ENCODE data around the gene SRRM3. TPM values are rescaled to one million over a fixed set of nuclear protein-coding genes. Genes with fewer than 3 reads are reported as not detected.
"Not testable (repeated sequence)": the region's sequence is repeated elsewhere in the genome, so short reads cannot be mapped to it uniquely, and the experiment has no call there.

SRRM3 gene
- total RNA-seq, 1 experiment from 2014 or later = 0.21 TPM

DNA sequence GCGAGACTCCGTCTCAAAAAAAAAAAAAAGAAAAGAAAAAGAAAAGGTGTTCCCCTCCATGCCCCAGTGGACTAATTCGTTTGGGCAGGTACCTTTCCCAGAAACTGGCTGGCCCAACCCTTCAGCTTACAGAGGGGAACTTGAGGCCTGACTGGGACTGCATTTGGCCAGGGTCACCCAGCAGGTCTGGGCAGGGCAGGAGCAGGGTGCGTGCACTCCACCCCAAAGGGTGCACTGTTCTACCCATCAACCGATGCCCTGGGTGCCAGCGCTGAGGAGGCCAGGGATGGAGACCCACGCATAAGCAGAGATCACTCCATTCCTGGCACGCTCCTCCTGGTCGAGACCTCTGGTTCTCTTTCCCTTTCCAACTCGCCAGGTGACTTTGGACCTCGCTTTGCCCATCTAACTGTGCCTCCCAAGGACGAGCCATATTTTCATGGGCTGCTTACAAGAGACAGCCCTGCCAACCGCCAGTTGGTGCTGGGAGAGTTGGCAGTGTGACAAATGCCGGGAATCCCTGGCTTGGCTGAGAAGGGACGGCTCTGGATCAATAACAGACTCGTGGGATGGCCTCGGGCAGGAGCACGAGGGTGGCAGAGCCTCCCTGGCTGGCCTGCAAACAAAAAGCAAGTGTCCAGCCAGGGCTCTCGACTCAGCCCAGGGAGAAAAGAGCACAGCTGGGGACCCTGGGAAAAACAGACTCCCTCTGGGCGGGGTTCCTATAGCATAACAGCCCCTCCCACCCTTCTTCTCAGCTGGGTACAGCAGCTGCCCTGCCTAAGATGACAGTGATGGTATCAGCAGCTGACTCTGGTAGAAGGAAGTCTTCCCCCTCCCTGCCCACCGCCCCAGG lies 108.6 kb downstream of the SRRM3 start:
- TF ChIP-seq, protein P1, sequence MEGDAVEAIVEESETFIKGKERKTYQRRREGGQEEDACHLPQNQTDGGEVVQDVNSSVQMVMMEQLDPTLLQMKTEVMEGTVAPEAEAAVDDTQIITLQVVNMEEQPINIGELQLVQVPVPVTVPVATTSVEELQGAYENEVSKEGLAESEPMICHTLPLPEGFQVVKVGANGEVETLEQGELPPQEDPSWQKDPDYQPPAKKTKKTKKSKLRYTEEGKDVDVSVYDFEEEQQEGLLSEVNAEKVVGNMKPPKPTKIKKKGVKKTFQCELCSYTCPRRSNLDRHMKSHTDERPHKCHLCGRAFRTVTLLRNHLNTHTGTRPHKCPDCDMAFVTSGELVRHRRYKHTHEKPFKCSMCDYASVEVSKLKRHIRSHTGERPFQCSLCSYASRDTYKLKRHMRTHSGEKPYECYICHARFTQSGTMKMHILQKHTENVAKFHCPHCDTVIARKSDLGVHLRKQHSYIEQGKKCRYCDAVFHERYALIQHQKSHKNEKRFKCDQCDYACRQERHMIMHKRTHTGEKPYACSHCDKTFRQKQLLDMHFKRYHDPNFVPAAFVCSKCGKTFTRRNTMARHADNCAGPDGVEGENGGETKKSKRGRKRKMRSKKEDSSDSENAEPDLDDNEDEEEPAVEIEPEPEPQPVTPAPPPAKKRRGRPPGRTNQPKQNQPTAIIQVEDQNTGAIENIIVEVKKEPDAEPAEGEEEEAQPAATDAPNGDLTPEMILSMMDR (IDR thresholded peaks at IDR 0.05; ENCODE audit: unreplicated experiment) = no peak
- BruUV-seq (replicated peaks) = no TSS peak
- Mint-ChIP-seq H3K4me3 (ENCODE audit: low read depth, unreplicated experiment) (no peak overlapping the region), H3K27ac (ENCODE audit: unreplicated experiment) (no peak overlapping the region), H3K36me3 (ENCODE audit: insufficient read depth, unreplicated experiment) (no peaks in the 10 kb centered on the region), H3K4me1 (ENCODE audit: low read depth, unreplicated experiment) (peaks cover 8% of the 10 kb centered on the region), H3K9me3 (ENCODE audit: low read depth, unreplicated experiment) (no peaks in the 10 kb centered on the region), H3K27me3 (ENCODE audit: unreplicated experiment) (no peaks in the 10 kb centered on the region)
- peak; percentile 21 for DNase-seq
- intact Hi-C loops (cut with micrococcal nuclease; ENCODE audit: unreplicated experiment) = no loop called here
- CTCF ChIA-PET = interaction anchor here (0.7 to 1.3 kb wide), 2 partner anchors 18 to 132 kb away, joined by 3 read pairs; no protein-coding TSS in a partner anchor

DNA sequence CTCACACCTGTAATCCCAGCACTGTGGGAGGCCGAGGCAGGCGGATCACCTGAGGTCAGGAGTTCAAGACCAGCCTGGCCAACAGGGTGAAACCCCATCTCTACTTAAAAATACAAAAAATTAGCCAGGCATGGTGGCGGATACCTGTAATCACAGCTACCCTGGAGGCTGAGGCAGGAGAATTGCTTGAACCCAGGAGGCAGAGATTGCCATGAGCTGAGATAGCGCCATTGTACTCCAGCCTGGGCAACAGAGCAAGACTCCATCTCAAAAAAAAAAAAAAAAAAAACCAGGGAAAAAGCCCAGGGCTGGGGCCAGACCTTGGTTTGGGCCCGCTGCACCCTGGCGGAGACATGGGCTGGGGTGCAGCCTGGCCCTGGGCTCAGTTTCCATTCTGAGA lies 110.1 kb downstream of the SRRM3 start:
- H3K27me3 Mint-ChIP-seq (ENCODE audit: unreplicated experiment); BruUV-seq (replicated peaks); H3K4me1 Mint-ChIP-seq (ENCODE audit: low read depth, unreplicated experiment); H3K27ac Mint-ChIP-seq (ENCODE audit: unreplicated experiment); DNase-seq; H3K4me3 Mint-ChIP-seq (ENCODE audit: low read depth, unreplicated experiment); H3K9me3 Mint-ChIP-seq (ENCODE audit: low read depth, unreplicated experiment); H3K36me3 Mint-ChIP-seq (ENCODE audit: insufficient read depth, unreplicated experiment); intact Hi-C loops (cut with micrococcal nuclease; ENCODE audit: unreplicated experiment): not testable (repeated sequence)
- CTCF ChIA-PET = interaction anchor here (0.6 kb wide), 1 partner anchor 19 kb away, joined by 4 read pairs; no protein-coding TSS in a partner anchor

DNA sequence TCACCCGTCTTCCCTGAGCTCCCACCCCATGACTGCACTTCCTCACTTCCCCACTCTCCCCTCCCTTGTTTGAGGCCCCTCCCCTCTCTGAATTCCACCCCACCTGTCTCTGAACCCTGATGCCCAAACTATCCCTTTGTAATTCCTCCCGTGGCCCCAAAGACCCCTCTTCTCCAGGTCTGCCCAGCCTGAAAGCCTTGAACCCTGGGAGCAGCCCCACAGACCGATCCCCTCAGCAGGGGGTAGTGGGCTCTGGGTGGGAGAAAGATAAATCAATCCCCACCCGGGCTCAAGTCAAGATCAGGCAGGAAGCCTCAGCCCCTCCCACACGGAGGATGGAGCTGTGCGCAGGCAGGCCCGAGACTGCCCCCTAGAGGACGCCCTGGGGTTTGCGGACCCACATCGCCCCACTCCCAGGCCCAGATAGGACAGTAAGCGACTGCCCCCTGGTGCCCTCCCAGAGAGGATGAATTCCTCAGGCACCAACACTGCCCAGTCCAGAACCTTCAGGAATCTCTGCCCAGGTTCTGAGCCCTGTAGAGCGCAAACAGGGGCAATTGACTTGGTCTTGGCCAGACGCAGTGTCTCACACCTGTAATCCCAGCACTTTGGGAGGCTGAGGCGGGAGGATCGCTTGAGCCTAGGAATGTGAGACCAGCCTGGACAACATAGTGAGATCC lies 112.5 kb downstream of the SRRM3 start:
- H3K4me3 Mint-ChIP-seq (ENCODE audit: low read depth, unreplicated experiment) = no peak overlapping the region
- H3K27ac Mint-ChIP-seq (ENCODE audit: unreplicated experiment) = no peak overlapping the region
- intact Hi-C loops (cut with micrococcal nuclease; ENCODE audit: unreplicated experiment) = loop anchor here (1.0 kb wide), 2 partner anchors 23 to 136 kb away; no protein-coding TSS in a partner anchor
- no TSS peak for BruUV-seq (replicated peaks)
- CTCF ChIA-PET = interaction anchor here (0.5 to 2.4 kb wide), 9 partner anchors 17 to 382 kb away, joined by 3 to 26 read pairs (median 5); no protein-coding TSS in a partner anchor
- no peaks in the 10 kb centered on the region for H3K27me3 Mint-ChIP-seq (ENCODE audit: unreplicated experiment)
- H3K36me3 Mint-ChIP-seq (ENCODE audit: insufficient read depth, unreplicated experiment) = peaks cover 22% of the 10 kb centered on the region
- no peaks in the 10 kb centered on the region for H3K9me3 Mint-ChIP-seq (ENCODE audit: low read depth, unreplicated experiment)
- peak; percentile 93 for DNase-seq
- TF ChIP-seq, protein P1 (IDR thresholded peaks at IDR 0.05; ENCODE audit: unreplicated experiment) = peak; percentile 96
- H3K4me1 Mint-ChIP-seq (ENCODE audit: low read depth, unreplicated experiment) = peaks cover 17% of the 10 kb centered on the region

DNA sequence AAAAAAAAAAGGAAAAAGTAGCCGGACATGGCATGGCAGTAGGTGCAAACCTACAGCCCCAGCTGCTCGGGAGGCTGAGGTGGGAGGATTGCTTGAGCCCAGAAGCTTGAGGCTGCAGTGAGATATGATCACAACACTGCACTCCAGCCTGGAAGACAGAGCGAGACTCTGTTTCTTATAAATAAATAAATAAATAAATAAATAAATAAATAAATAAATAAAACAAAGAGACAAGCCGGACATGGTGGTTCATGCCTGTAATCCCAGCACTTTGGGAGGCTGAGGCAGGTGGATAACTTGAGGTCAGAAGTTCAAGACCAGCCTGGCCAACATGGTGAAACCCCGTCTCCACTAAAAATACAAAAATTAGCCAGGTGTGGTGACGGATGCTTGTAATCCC lies 113.0 kb downstream of the SRRM3 start:
- DNase-seq; H3K27ac Mint-ChIP-seq (ENCODE audit: unreplicated experiment); H3K4me3 Mint-ChIP-seq (ENCODE audit: low read depth, unreplicated experiment); H3K9me3 Mint-ChIP-seq (ENCODE audit: low read depth, unreplicated experiment); H3K27me3 Mint-ChIP-seq (ENCODE audit: unreplicated experiment); BruUV-seq (replicated peaks): not testable (repeated sequence)
- intact Hi-C loops (cut with micrococcal nuclease; ENCODE audit: unreplicated experiment) = loop anchor here (1.0 kb wide), 2 partner anchors 23 to 136 kb away; no protein-coding TSS in a partner anchor
- peaks cover 17% of the 10 kb centered on the region for H3K4me1 Mint-ChIP-seq (ENCODE audit: low read depth, unreplicated experiment)
- H3K36me3 Mint-ChIP-seq (ENCODE audit: insufficient read depth, unreplicated experiment) = peaks cover 22% of the 10 kb centered on the region
- CTCF ChIA-PET = interaction anchor here (0.5 to 2.4 kb wide), 8 partner anchors 18 to 383 kb away, joined by 3 to 26 read pairs (median 5); no protein-coding TSS in a partner anchor

DNA sequence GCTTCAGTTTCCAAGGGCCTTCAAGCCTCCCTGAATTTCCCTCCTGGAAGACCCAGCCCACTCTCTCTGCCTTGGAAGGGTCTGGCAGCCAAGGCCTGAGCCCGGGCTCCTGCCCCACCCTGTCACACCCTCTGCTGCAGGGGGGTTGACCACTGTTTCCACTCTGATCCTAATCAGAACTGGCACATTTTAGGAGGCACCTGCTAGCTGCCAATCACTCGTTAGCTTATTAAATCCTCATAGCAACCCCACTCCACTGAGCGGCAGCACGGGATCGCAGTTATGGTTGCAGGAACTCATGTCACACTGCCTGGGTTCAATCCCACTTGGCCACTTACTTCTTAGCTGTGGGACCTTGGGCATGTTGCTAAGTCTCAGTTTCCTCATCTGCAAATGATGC lies 113.7 kb downstream of the SRRM3 start:
- TF ChIP-seq, protein P1 (IDR thresholded peaks at IDR 0.05; ENCODE audit: unreplicated experiment) = no peak
- CTCF ChIA-PET = interaction anchor here (0.6 to 2.4 kb wide), 3 partner anchors 24 to 195 kb away, joined by 3 to 26 read pairs (median 4); no protein-coding TSS in a partner anchor
- Mint-ChIP-seq H3K27me3 (ENCODE audit: unreplicated experiment) (no peaks in the 10 kb centered on the region), H3K27ac (ENCODE audit: unreplicated experiment) (no peak overlapping the region), H3K4me3 (ENCODE audit: low read depth, unreplicated experiment) (no peak overlapping the region), H3K36me3 (ENCODE audit: insufficient read depth, unreplicated experiment) (peaks cover 26% of the 10 kb centered on the region), H3K4me1 (ENCODE audit: low read depth, unreplicated experiment) (peaks cover 17% of the 10 kb centered on the region), H3K9me3 (ENCODE audit: low read depth, unreplicated experiment) (no peaks in the 10 kb centered on the region)
- DNase-seq = no peak
- BruUV-seq (replicated peaks) = no TSS peak
- intact Hi-C loops (cut with micrococcal nuclease; ENCODE audit: unreplicated experiment) = no loop called here

Measured in Calu3 (cell line).